ACC112 (cell line): ENCODE measurements around the gene FGF23.
"Not testable (repeated sequence)": the region's sequence is repeated elsewhere in the genome, so short reads cannot be mapped to it uniquely, and the experiment has no call there.

Source experiments
- H2AFZ ChIP-seq: fragments of 200-600 bp; sonication (generic); one replicate; pipeline ENCODE4 v1.6.0; 2017; ENCODE audit warnings: antibody characterized with exemption, low read length; ENCODE audit not compliant: unreplicated experiment
- H3K27ac ChIP-seq: fragments of 200-600 bp; sonication (generic); 2 replicates; pipeline ENCODE4 v1.5.1; 2014; ENCODE audit warnings: low read depth, mild to moderate bottlenecking, antibody characterized with exemption, low read length, moderate library complexity
- H3K27me3 ChIP-seq: fragments of 200-600 bp; sonication (generic); 2 replicates; pipeline ENCODE4 v1.6.1; 2014; ENCODE audit warnings: mild to moderate bottlenecking, antibody characterized with exemption, low read length, moderate library complexity, mixed read lengths; ENCODE audit not compliant: insufficient read depth
- H3K36me3 ChIP-seq: fragments of 200-600 bp; sonication (generic); 2 replicates; pipeline ENCODE4 v1.6.1; 2016; ENCODE audit warnings: mild to moderate bottlenecking, antibody characterized with exemption, low read length, moderate library complexity, mixed read lengths; ENCODE audit not compliant: insufficient read depth
- H3K4me1 ChIP-seq: fragments of 200-600 bp; sonication (generic); one replicate; pipeline ENCODE4 v1.6.1; 2016; ENCODE audit warnings: low read length, mixed read lengths; ENCODE audit not compliant: insufficient read depth, unreplicated experiment, control insufficient read depth
- H3K4me3 ChIP-seq: fragments of 200-600 bp; sonication (generic); 2 replicates; pipeline ENCODE4 v1.5.1; 2014; ENCODE audit warnings: mild to moderate bottlenecking, low read depth, low read length
- H3K79me2 ChIP-seq: fragments of 200-600 bp; sonication (generic); one replicate; pipeline ENCODE4 v1.6.0; 2016; ENCODE audit warnings: low read length; ENCODE audit not compliant: control insufficient read depth, unreplicated experiment, insufficient read depth

FGF23 gene

GRCh38 chr12:4412056-4412455 lies 32.5 kb upstream of the FGF23 start:
- Histone ChIP-seq H3K79me2 (no peaks in the 10 kb centered on the region), H3K4me1 (no peaks in the 10 kb centered on the region), H3K36me3 (no peaks in the 10 kb centered on the region), H3K27ac (no peak overlapping the region), H2AFZ (no peak overlapping the region), H3K27me3 (peaks cover 71% of the 10 kb centered on the region), H3K4me3 (no peak overlapping the region)

- Histone ChIP-seq H3K27me3 (peaks cover 37% of the 10 kb centered on the region), H3K36me3 (no peaks in the 10 kb centered on the region), H3K79me2 (no peaks in the 10 kb centered on the region), H3K27ac (no peak overlapping the region), H3K4me1 (no peaks in the 10 kb centered on the region), H2AFZ (no peak overlapping the region), H3K4me3 (no peak overlapping the region)
Measured at GRCh38 chr12:4407136-4407535, 27.6 kb upstream of the FGF23 start.

- H3K27ac ChIP-seq, H3K4me3 ChIP-seq, H3K36me3 ChIP-seq, H3K79me2 ChIP-seq, H3K4me1 ChIP-seq, H2AFZ ChIP-seq: not testable (repeated sequence)
- peaks cover 37% of the 10 kb centered on the region for H3K27me3 ChIP-seq
Measured at GRCh38 chr12:4404877-4405637, 25.5 kb upstream of the FGF23 start.

GRCh38 chr12:4402996-4403395 lies 23.5 kb upstream of the FGF23 start:
- Histone ChIP-seq H2AFZ (no peak overlapping the region), H3K27me3 (peaks cover 41% of the 10 kb centered on the region), H3K4me1 (no peaks in the 10 kb centered on the region)

GRCh38 chr12:4401117-4401516 lies 21.6 kb upstream of the FGF23 start:
- Histone ChIP-seq H3K27me3 (peaks cover 52% of the 10 kb centered on the region), H3K4me3 (no peak overlapping the region), H3K79me2 (no peaks in the 10 kb centered on the region), H3K36me3 (no peaks in the 10 kb centered on the region), H3K27ac (no peak overlapping the region), H3K4me1 (no peaks in the 10 kb centered on the region), H2AFZ (no peak overlapping the region)

More at GRCh38 chr12:4402996-4403395, 23.5 kb upstream of the FGF23 start:
- H3K4me3 ChIP-seq = no peak overlapping the region
- no peak overlapping the region for H3K27ac ChIP-seq
- H3K36me3 ChIP-seq = no peaks in the 10 kb centered on the region
- no peaks in the 10 kb centered on the region for H3K79me2 ChIP-seq

GRCh38 chr12:4395818-4396217 lies 16.3 kb upstream of the FGF23 start:
- no peaks in the 10 kb centered on the region for H3K79me2 ChIP-seq
- H3K4me1 ChIP-seq = no peaks in the 10 kb centered on the region
- no peaks in the 10 kb centered on the region for H3K36me3 ChIP-seq
- no peak overlapping the region for H3K4me3 ChIP-seq
- no peak overlapping the region for H2AFZ ChIP-seq
- H3K27ac ChIP-seq = no peak overlapping the region
- peaks cover 55% of the 10 kb centered on the region for H3K27me3 ChIP-seq

- Histone ChIP-seq H3K4me3 (no peak overlapping the region), H3K4me1 (no peaks in the 10 kb centered on the region), H2AFZ (no peak overlapping the region), H3K27ac (no peak overlapping the region), H3K79me2 (no peaks in the 10 kb centered on the region), H3K27me3 (peaks cover 42% of the 10 kb centered on the region), H3K36me3 (no peaks in the 10 kb centered on the region)
Measured at GRCh38 chr12:4393211-4393610, 13.7 kb upstream of the FGF23 start.

GRCh38 chr12:4392223-4392742 lies 12.8 kb upstream of the FGF23 start:
- Histone ChIP-seq H3K4me1 (no peaks in the 10 kb centered on the region), H3K4me3 (no peak overlapping the region), H3K27me3 (peaks cover 42% of the 10 kb centered on the region), H3K36me3 (no peaks in the 10 kb centered on the region), H2AFZ (no peak overlapping the region), H3K79me2 (no peaks in the 10 kb centered on the region), H3K27ac (no peak overlapping the region)

- Histone ChIP-seq H2AFZ (no peak overlapping the region), H3K4me3 (no peak overlapping the region), H3K27me3 (peaks cover 36% of the 10 kb centered on the region), H3K4me1 (no peaks in the 10 kb centered on the region), H3K79me2 (no peaks in the 10 kb centered on the region), H3K36me3 (no peaks in the 10 kb centered on the region), H3K27ac (no peak overlapping the region)
Measured at GRCh38 chr12:4388662-4389061, 9.2 kb upstream of the FGF23 start.

- no peak overlapping the region for H3K4me3 ChIP-seq
- no peak overlapping the region for H3K27ac ChIP-seq
- H3K27me3 ChIP-seq = peaks cover 37% of the 10 kb centered on the region
Measured at GRCh38 chr12:4388032-4388431, 8.5 kb upstream of the FGF23 start.

GRCh38 chr12:4387607-4388006 lies 8.1 kb upstream of the FGF23 start:
- Histone ChIP-seq H3K27me3 (peaks cover 37% of the 10 kb centered on the region), H3K27ac (no peak overlapping the region), H3K36me3 (no peaks in the 10 kb centered on the region), H3K4me3 (no peak overlapping the region), H3K79me2 (no peaks in the 10 kb centered on the region), H3K4me1 (no peaks in the 10 kb centered on the region), H2AFZ (no peak overlapping the region)

More at GRCh38 chr12:4388032-4388431, 8.5 kb upstream of the FGF23 start:
- H3K36me3 ChIP-seq = no peaks in the 10 kb centered on the region
- no peak overlapping the region for H2AFZ ChIP-seq
- H3K4me1 ChIP-seq = no peaks in the 10 kb centered on the region
- no peaks in the 10 kb centered on the region for H3K79me2 ChIP-seq
